Spinal cord (tissue), 10 donors: ENCODE data around the gene CNTD1. TPM values are rescaled to one million over a fixed set of nuclear protein-coding genes. Genes with fewer than 3 reads are reported as not detected.

Source experiments
- DNase-seq, 6 donors: peaks; one replicate each; pipeline versions ENCODE4 v3.0.0 to v3.0.0-alpha.2; 2013 to 2015; ENCODE audit warnings: low spot score in 6 of 6, low read depth in 4 of 6
- H3K27ac ChIP-seq: one replicate; pipeline ENCODE4 v1.5.1; 2013; ENCODE audit warnings: low read depth, low read length, control low read depth
- H3K27me3 ChIP-seq: one replicate; pipeline ENCODE4 v1.6.1; 2013; ENCODE audit warnings: low read length; ENCODE audit not compliant: control insufficient read depth, insufficient read depth
- H3K36me3 ChIP-seq: one replicate; pipeline ENCODE4 v1.6.1; 2013; ENCODE audit warnings: low read length; ENCODE audit not compliant: control insufficient read depth, insufficient read depth
- H3K4me1 ChIP-seq: one replicate; pipeline ENCODE4 v1.6.1; 2013; ENCODE audit warnings: low read length; ENCODE audit not compliant: control insufficient read depth, insufficient read depth
- H3K4me3 ChIP-seq: one replicate; pipeline ENCODE4 v1.5.1; 2013; ENCODE audit warnings: low read depth, low read length, control low read depth
- H3K9me3 ChIP-seq: one replicate; pipeline ENCODE4 v1.6.1; 2013; ENCODE audit warnings: low read length; ENCODE audit not compliant: control insufficient read depth, insufficient read depth
- WGBS: methylation state at CpG from one replicate; pipeline ENCODE4 v1.1.5; 2013; ENCODE audit warnings: missing lambda C conversion rate; ENCODE audit not compliant: insufficient coverage; 5-methylcytosine and 5-hydroxymethylcytosine counted together
- polyA plus RNA-seq, 2 donors: library from polyadenylated mRNA; unstranded; fragments of 120-200 nt; gene quantifications; one replicate each; pipeline ENCODE4 v1.2.1, GENCODE V29; 2013; ENCODE audit not compliant: insufficient read length in 2 of 2
- total RNA-seq, 2 donors: library from RNA; depleted of rRNA in 1 of 2; stranded (reverse); fragments of 120-200 nt in 1 of 2; fragments of >200 nt in 1 of 2; gene quantifications; one replicate each; pipeline versions ENCODE4 v1.2.3 to v1.2.4, GENCODE V29; 2013 to 2014
- donor health status: healthy.

CNTD1 gene
- total and polyA plus RNA-seq, 4 donors = 0.50 to 2.8 (median 1.3) TPM

GRCh38 chr17:42844761-42845555 is 46.3 kb downstream of the CNTD1 start:
- Histone ChIP-seq H3K27me3 (no peaks in the 10 kb centered on the region), H3K4me1 (peaks cover 4% of the 10 kb centered on the region), H3K4me3 (no peak overlapping the region), H3K27ac (no peak overlapping the region), H3K36me3 (peaks cover 52% of the 10 kb centered on the region), H3K9me3 (no peaks in the 10 kb centered on the region)
- no peak for DNase-seq
- WGBS = 94% methylated on average over 21 of the region's 24 CpGs

DNA sequence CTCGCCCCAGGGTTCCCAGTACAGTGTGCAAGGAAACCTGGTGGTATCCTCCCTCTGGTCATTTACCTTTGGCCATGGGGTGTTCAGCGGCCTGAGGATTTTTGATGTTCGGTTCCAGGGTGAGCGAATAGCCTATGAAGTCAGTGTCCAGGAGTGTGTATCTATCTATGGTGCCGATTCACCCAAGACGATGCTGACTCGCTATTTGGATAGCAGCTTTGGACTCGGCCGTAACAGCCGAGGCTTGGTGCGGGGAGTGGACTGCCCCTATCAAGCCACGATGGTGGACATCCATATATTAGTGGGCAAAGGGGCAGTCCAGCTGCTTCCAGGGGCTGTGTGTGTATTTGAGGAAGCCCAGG is 46.9 kb downstream of the CNTD1 start:
- WGBS = 94% methylated on average over 8 of the region's 12 CpGs
- H3K36me3 ChIP-seq = peaks cover 47% of the 10 kb centered on the region
- no peak for DNase-seq
- no peak overlapping the region for H3K4me3 ChIP-seq
- H3K27me3 ChIP-seq = no peaks in the 10 kb centered on the region
- no peak overlapping the region for H3K27ac ChIP-seq
- H3K9me3 ChIP-seq = no peaks in the 10 kb centered on the region
- H3K4me1 ChIP-seq = peaks cover 7% of the 10 kb centered on the region

DNA sequence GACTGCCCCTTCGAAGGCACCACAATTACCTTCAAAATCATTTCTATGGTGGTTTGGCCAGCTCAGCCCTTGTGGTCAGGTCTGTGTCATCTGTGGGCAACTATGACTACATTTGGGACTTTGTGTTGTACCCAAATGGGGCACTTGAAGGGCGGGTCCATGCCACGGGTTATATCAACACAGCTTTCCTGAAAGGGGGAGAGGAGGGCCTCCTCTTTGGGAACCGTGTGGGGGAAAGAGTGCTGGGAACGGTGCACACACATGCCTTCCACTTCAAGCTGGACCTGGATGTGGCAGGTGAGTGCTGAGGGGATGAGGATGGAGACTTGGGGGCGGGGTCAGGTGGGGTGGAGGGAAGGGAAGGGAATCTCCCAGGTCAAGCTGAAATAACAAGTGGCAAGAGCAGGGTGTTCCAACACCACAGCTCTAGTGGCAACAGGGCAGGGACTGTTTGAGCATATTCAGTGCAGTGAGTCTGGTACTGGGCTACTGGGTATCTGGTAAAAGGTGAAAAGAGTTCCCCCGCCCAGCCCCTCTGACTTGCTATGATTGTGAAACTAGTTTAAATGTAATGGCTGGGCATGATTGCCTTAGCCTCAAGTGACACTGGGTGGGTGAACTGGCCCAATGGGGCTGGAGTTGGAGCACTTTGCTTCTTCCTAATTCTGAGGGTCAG is 47.4 kb downstream of the CNTD1 start:
- 93% methylated on average over 6 of the region's 7 CpGs for WGBS
- Histone ChIP-seq H3K9me3 (no peaks in the 10 kb centered on the region), H3K4me1 (peaks cover 10% of the 10 kb centered on the region), H3K4me3 (no peak overlapping the region), H3K36me3 (peaks cover 42% of the 10 kb centered on the region), H3K27me3 (no peaks in the 10 kb centered on the region), H3K27ac (no peak overlapping the region)
- DNase-seq = no peak

GRCh38 chr17:42846594-42847280 is 48.1 kb downstream of the CNTD1 start:
- peaks cover 35% of the 10 kb centered on the region for H3K36me3 ChIP-seq
- H3K4me1 ChIP-seq = peaks cover 10% of the 10 kb centered on the region
- H3K9me3 ChIP-seq = no peaks in the 10 kb centered on the region
- no peak overlapping the region for H3K4me3 ChIP-seq
- no peak overlapping the region for H3K27ac ChIP-seq
- no peak for DNase-seq
- H3K27me3 ChIP-seq = no peaks in the 10 kb centered on the region
- WGBS = 80% methylated on average over 3 of the region's 9 CpGs

DNA sequence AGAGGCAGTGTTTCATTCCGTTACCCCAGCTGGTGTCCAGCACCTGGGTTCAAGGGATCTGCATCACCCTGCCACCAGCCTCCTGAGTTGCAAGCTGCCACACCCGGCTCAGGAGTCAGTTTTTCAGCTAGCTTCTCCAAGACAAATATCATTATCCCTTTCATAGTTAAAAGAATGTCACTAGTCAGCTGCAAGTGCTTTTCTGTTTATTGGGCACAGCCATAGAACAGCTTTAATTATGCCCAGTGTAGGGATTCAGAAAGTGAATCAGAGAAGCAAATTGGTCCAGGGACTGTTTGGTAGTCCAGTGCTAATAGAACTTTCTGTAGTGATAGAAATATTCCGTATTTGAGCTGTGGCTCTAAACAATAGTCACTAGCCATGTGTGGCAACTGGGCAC is 49.4 kb downstream of the CNTD1 start:
- Histone ChIP-seq H3K27me3 (no peaks in the 10 kb centered on the region), H3K36me3 (peaks cover 24% of the 10 kb centered on the region)
- WGBS = 71% methylated on average over 1 of the region's 3 CpGs

GRCh38 chr17:42849031-42849430 is 50.4 kb downstream of the CNTD1 start:
- Histone ChIP-seq H3K36me3 (peaks cover 22% of the 10 kb centered on the region), H3K4me3 (no peak overlapping the region), H3K27me3 (no peaks in the 10 kb centered on the region), H3K9me3 (no peaks in the 10 kb centered on the region), H3K4me1 (peaks cover 10% of the 10 kb centered on the region), H3K27ac (no peak overlapping the region)
- WGBS = 87% methylated on average over 4 of the region's 9 CpGs
- no peak for DNase-seq

More for the DNA sequence above, 49.4 kb downstream of the CNTD1 start:
- Histone ChIP-seq H3K4me3 (no peak overlapping the region), H3K4me1 (peaks cover 10% of the 10 kb centered on the region), H3K27ac (no peak overlapping the region), H3K9me3 (no peaks in the 10 kb centered on the region)
- no peak for DNase-seq

GRCh38 chr17:42849451-42850181 is 51.0 kb downstream of the CNTD1 start:
- WGBS = 76% methylated on average over 5 of the region's 8 CpGs
- no peak overlapping the region for H3K4me3 ChIP-seq
- H3K27ac ChIP-seq = no peak overlapping the region

GRCh38 chr17:42850954-42851353 is 52.3 kb downstream of the CNTD1 start, which contains the start of gene AOC3:
Gene AOC3, plus strand, starts transcription at chr17:42851199. Its CDS starts 145 bp downstream, at chr17:42851344.
- H3K4me1 ChIP-seq = peaks cover 10% of the 10 kb centered on the region
- H3K36me3 ChIP-seq = peaks cover 5% of the 10 kb centered on the region
- no peak for DNase-seq
- H3K27ac ChIP-seq = no peak within 1 kb of the TSS
- no peak within 1 kb of the TSS for H3K4me3 ChIP-seq
- no peaks in the 10 kb centered on the region for H3K9me3 ChIP-seq
- H3K27me3 ChIP-seq = no peaks in the 10 kb centered on the region
- WGBS = 55% methylated on average over 9 of the region's 9 CpGs

More at GRCh38 chr17:42849451-42850181, 51.0 kb downstream of the CNTD1 start:
- no peaks in the 10 kb centered on the region for H3K27me3 ChIP-seq
- H3K4me1 ChIP-seq = peaks cover 10% of the 10 kb centered on the region
- no peaks in the 10 kb centered on the region for H3K9me3 ChIP-seq
- no peak for DNase-seq
- H3K36me3 ChIP-seq = peaks cover 19% of the 10 kb centered on the region
